Endothelial cell (in vitro differentiated cells): Measurements from ENCODE around the gene CCDC134. TPM values are rescaled to one million over a fixed set of nuclear protein-coding genes. Genes with fewer than 3 reads are reported as not detected.

Experiments used
- DNase-seq: peaks from one replicate; pipeline ENCODE4 v3.0.0; 2021; ENCODE audit warnings: low spot score
- H3K27ac Mint-ChIP-seq: one replicate; pipeline ENCODE4 v1.8.0; 2021; ENCODE audit warnings: mixed read lengths, inconsistent platforms; ENCODE audit not compliant: unreplicated experiment
- H3K27me3 Mint-ChIP-seq: one replicate; pipeline ENCODE4 v1.8.0; 2021; ENCODE audit warnings: mild to moderate bottlenecking, moderate library complexity, mixed read lengths, inconsistent platforms; ENCODE audit not compliant: unreplicated experiment
- H3K36me3 Mint-ChIP-seq: one replicate; pipeline ENCODE4 v1.8.0; 2021; ENCODE audit warnings: mild to moderate bottlenecking, low read depth, mixed read lengths, inconsistent platforms; ENCODE audit not compliant: unreplicated experiment
- H3K4me1 Mint-ChIP-seq: one replicate; pipeline ENCODE4 v1.8.0; 2021; ENCODE audit warnings: mild to moderate bottlenecking, mixed read lengths, inconsistent platforms; ENCODE audit not compliant: unreplicated experiment
- H3K4me3 Mint-ChIP-seq: one replicate; pipeline ENCODE4 v1.8.0; 2021; ENCODE audit warnings: mild to moderate bottlenecking, mixed read lengths, inconsistent platforms; ENCODE audit not compliant: unreplicated experiment
- H3K9me3 Mint-ChIP-seq: one replicate; pipeline ENCODE4 v1.8.0; 2021; ENCODE audit warnings: mixed read lengths, inconsistent platforms; ENCODE audit not compliant: unreplicated experiment
- total RNA-seq: library from RNA; stranded (reverse); fragmentation: NEBNext Ultra II Directional; extraction: Animal tissue kit (Norgen Biotek cat#: 25700); gene quantifications from one replicate; pipeline ENCODE4 v1.2.1, GENCODE V29; 2021; ENCODE audit not compliant: unreplicated experiment
- TF ChIP-seq, protein P1 (sequence below): fragments of 200-600 bp; sonication (generic); IDR thresholded peaks from one replicate; pipeline ENCODE4 v1.5.0; 2021; ENCODE audit warnings: antibody characterized with exemption; ENCODE audit not compliant: unreplicated experiment

The CCDC134 gene
- total RNA-seq, 1 donor from 2014 or later, result 8.8 TPM

DNA sequence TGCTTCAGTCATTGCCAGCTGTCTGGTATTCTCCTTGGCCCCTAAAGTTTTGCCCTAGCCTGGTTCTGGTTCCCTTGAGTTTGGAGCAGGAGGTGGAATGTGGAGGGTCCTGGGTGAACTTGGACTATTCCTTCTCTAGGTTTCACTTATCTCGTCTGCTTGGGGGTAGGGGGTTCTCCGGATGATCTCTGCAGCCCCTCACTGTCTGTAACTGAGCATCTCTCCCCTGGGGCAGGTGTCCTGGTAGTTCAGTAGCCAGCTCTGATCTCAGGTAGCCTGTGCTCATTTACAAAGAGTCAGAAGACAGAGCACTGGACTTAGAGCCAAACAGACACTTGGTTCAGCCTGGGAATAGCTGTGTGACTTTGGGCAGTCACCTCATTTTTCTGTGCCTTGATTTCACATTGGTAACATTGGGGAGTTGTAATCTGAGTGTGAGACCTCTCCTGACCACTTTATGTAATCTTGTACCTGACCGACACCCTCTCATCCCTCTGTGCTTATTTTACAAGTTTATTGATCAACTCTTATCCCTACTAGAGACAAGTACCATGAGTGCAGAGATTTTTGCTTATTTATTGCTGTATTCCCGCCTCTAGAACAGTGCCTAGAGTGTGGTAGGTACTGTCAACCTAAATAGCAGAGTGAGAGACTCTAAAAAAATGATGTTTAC is 804 bp downstream of the CCDC134 start:
- no peak overlapping the region for H3K27ac Mint-ChIP-seq
- no peaks in the 10 kb centered on the region for H3K9me3 Mint-ChIP-seq
- H3K27me3 Mint-ChIP-seq, result peaks cover 8% of the 10 kb centered on the region
- no peak for DNase-seq
- peak overlapping the region; percentile 93 for H3K4me3 Mint-ChIP-seq
- TF ChIP-seq, protein P1, sequence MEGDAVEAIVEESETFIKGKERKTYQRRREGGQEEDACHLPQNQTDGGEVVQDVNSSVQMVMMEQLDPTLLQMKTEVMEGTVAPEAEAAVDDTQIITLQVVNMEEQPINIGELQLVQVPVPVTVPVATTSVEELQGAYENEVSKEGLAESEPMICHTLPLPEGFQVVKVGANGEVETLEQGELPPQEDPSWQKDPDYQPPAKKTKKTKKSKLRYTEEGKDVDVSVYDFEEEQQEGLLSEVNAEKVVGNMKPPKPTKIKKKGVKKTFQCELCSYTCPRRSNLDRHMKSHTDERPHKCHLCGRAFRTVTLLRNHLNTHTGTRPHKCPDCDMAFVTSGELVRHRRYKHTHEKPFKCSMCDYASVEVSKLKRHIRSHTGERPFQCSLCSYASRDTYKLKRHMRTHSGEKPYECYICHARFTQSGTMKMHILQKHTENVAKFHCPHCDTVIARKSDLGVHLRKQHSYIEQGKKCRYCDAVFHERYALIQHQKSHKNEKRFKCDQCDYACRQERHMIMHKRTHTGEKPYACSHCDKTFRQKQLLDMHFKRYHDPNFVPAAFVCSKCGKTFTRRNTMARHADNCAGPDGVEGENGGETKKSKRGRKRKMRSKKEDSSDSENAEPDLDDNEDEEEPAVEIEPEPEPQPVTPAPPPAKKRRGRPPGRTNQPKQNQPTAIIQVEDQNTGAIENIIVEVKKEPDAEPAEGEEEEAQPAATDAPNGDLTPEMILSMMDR, result no peak
- no peaks in the 10 kb centered on the region for H3K36me3 Mint-ChIP-seq
- H3K4me1 Mint-ChIP-seq, result peaks cover 11% of the 10 kb centered on the region

- no peaks in the 10 kb centered on the region for H3K9me3 Mint-ChIP-seq
- no peaks in the 10 kb centered on the region for H3K36me3 Mint-ChIP-seq
- TF ChIP-seq, protein P1, result no peak
- peak overlapping the region; percentile 93 for H3K4me3 Mint-ChIP-seq
- peaks cover 8% of the 10 kb centered on the region for H3K27me3 Mint-ChIP-seq
- no peak for DNase-seq
- H3K27ac Mint-ChIP-seq, result no peak overlapping the region
- H3K4me1 Mint-ChIP-seq, result peaks cover 11% of the 10 kb centered on the region
These were observed 1.4 kb downstream of the CCDC134 start for GRCh38 chr22:41801886-41802285.

DNA sequence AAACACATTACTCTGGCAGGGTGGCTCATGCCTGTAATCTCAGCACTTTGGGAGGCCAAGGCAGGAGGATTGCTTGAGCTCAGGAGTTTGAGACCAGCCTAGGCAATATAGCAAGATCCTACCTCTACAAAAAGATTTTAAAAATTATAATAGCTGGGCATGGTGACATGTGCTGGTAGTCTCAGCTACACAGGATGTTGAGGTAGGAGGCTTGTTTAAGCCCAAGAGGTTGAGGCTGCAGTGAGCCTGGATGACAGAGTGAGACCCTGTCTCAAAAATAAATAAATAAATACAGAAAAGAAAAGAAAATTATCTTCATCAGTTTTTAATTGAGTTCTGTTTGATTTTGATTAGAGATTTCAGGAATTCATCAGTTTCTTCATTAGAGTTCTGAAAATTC is 5.2 kb downstream of the CCDC134 start:
- H3K4me3 Mint-ChIP-seq, result no peak overlapping the region
- H3K27me3 Mint-ChIP-seq, result peaks cover 8% of the 10 kb centered on the region

GRCh38 chr22:41808400-41808799 is 7.9 kb downstream of the CCDC134 start:
- no peaks in the 10 kb centered on the region for H3K36me3 Mint-ChIP-seq
- TF ChIP-seq, protein P1, result no peak
- no peak overlapping the region for H3K27ac Mint-ChIP-seq
- DNase-seq, result no peak
- no peaks in the 10 kb centered on the region for H3K4me1 Mint-ChIP-seq
- H3K27me3 Mint-ChIP-seq, result no peaks in the 10 kb centered on the region
- H3K9me3 Mint-ChIP-seq, result no peaks in the 10 kb centered on the region
- no peak overlapping the region for H3K4me3 Mint-ChIP-seq

More for the DNA sequence above, 5.2 kb downstream of the CCDC134 start:
- H3K27ac Mint-ChIP-seq, result no peak overlapping the region
- peaks cover 8% of the 10 kb centered on the region for H3K4me1 Mint-ChIP-seq
- no peaks in the 10 kb centered on the region for H3K36me3 Mint-ChIP-seq
- TF ChIP-seq, protein P1, result no peak
- no peaks in the 10 kb centered on the region for H3K9me3 Mint-ChIP-seq
- no peak for DNase-seq

- peak overlapping the region; percentile 37 for H3K27ac Mint-ChIP-seq
- H3K4me3 Mint-ChIP-seq, result no peak overlapping the region
- H3K27me3 Mint-ChIP-seq, result no peaks in the 10 kb centered on the region
- no peak for DNase-seq
- no peaks in the 10 kb centered on the region for H3K9me3 Mint-ChIP-seq
- no peaks in the 10 kb centered on the region for H3K4me1 Mint-ChIP-seq
- H3K36me3 Mint-ChIP-seq, result no peaks in the 10 kb centered on the region
- TF ChIP-seq, protein P1, result no peak
These were observed 9.5 kb downstream of the CCDC134 start for GRCh38 chr22:41810022-41810421.
